Suprapubic skin (tissue), 4 donors: Measurements from ENCODE around the gene NPHP1. TPM values are rescaled to one million over a fixed set of nuclear protein-coding genes. Genes with fewer than 3 reads are reported as not detected.
"Not testable (repeated sequence)": the region's sequence is repeated elsewhere in the genome, so short reads cannot be mapped to it uniquely, and the experiment has no call there.

Experiments
- DNase-seq, 2 donors: peaks; one replicate each; pipeline ENCODE4 v3.0.0-alpha.2; 2019; ENCODE audit warnings: low spot score in 2 of 2
- H3K27ac ChIP-seq: fragments of 200-600 bp; sonication (generic); one replicate; pipeline ENCODE4 v1.5.1; 2019
- H3K27me3 ChIP-seq: fragments of 200-600 bp; sonication (generic); one replicate; pipeline ENCODE4 v1.5.1; 2019
- H3K36me3 ChIP-seq: fragments of 200-600 bp; sonication (generic); one replicate; pipeline ENCODE4 v1.5.1; 2019
- H3K4me1 ChIP-seq: fragments of 200-600 bp; sonication (generic); one replicate; pipeline ENCODE4 v1.5.1; 2019
- H3K4me3 ChIP-seq: fragments of 200-600 bp; sonication (generic); one replicate; pipeline ENCODE4 v1.5.1; 2019; ENCODE audit warnings: mild to moderate bottlenecking
- H3K9me3 ChIP-seq: fragments of 200-600 bp; sonication (generic); one replicate; pipeline ENCODE4 v1.5.1; 2019
- CTCF ChIP-seq, 2 donors: fragments of 200-600 bp in 1 of 2; fragments of 450-650 bp in 1 of 2; sonication (generic) in 1 of 2; IDR thresholded peaks; one replicate each; pipeline ENCODE4 v1.5.1; 2016 to 2019; ENCODE audit warnings: antibody characterized with exemption in 2 of 2, mild to moderate bottlenecking in 1 of 2, moderate library complexity in 1 of 2
- EP300 ChIP-seq: sonication (generic); formaldehyde crosslinking; IDR thresholded peaks from one replicate; pipeline ENCODE4 v1.6.1; 2017; ENCODE audit warnings: antibody characterized with exemption
- POLR2A ChIP-seq, 2 donors: fragments of 450-650 bp; IDR thresholded peaks; one replicate each; pipeline ENCODE4 v1.6.1; 2017; ENCODE audit warnings: antibody characterized with exemption in 2 of 2, mild to moderate bottlenecking in 2 of 2, moderate library complexity in 2 of 2
- POLR2AphosphoS5 ChIP-seq, 3 donors: sonication (generic); formaldehyde crosslinking; IDR thresholded peaks; one replicate each; pipeline ENCODE4 v1.6.1; 2017; ENCODE audit warnings: antibody characterized with exemption in 3 of 3
- WGBS: methylation state at CpG from one replicate; pipeline ENCODE4 v1.1.5; 2018; 5-methylcytosine and 5-hydroxymethylcytosine counted together
- total RNA-seq, 4 donors: library from RNA; depleted of rRNA; stranded (reverse); fragments of >200 nt; gene quantifications; one replicate each; pipeline ENCODE4 v1.1.0, GENCODE V29; 2016

The NPHP1 gene
- total RNA-seq, 4 donors from 2014 or later = 1.9 to 6.5 (median 3.2) TPM

GRCh38 chr2:110113961-110114591 lies 90.7 kb downstream of the NPHP1 start:
- peaks cover 26% of the 10 kb centered on the region for H3K4me1 ChIP-seq
- H3K4me3 ChIP-seq = peak overlapping the region; percentile 52
- peaks cover 12% of the 10 kb centered on the region for H3K27me3 ChIP-seq
- peak; percentile 75 to 82 for DNase-seq
- TF ChIP-seq CTCF (IDR thresholded peaks at IDR 0.05) = no peak
- no peak for TF ChIP-seq EP300
- no peak for TF ChIP-seq POLR2A (IDR thresholded peaks at IDR 0.05)
- no peak for TF ChIP-seq POLR2AphosphoS5 (IDR thresholded peaks at IDR 0.05)
- H3K36me3 ChIP-seq = no peaks in the 10 kb centered on the region
- H3K9me3 ChIP-seq = no peaks in the 10 kb centered on the region
- peak overlapping the region; percentile 59 for H3K27ac ChIP-seq
- WGBS = 36% methylated on average over 8 of the region's 8 CpGs

- not testable (repeated sequence) for H3K27ac ChIP-seq, H3K4me3 ChIP-seq, H3K36me3 ChIP-seq, H3K27me3 ChIP-seq, DNase-seq, H3K9me3 ChIP-seq
- peaks cover 30% of the 10 kb centered on the region for H3K4me1 ChIP-seq
- WGBS = 94% methylated on average over 2 of the region's 2 CpGs
These were observed 96.5 kb downstream of the NPHP1 start for GRCh38 chr2:110108291-110108690.

GRCh38 chr2:110107092-110108079 lies 97.4 kb downstream of the NPHP1 start:
- H3K4me1 ChIP-seq = peaks cover 31% of the 10 kb centered on the region
- no peaks in the 10 kb centered on the region for H3K9me3 ChIP-seq
- no peaks in the 10 kb centered on the region for H3K27me3 ChIP-seq
- H3K36me3 ChIP-seq = no peaks in the 10 kb centered on the region
- H3K27ac ChIP-seq = no peak overlapping the region
- WGBS = 84% methylated on average over 3 of the region's 3 CpGs
- no peak for TF ChIP-seq EP300
- no peak for TF ChIP-seq POLR2AphosphoS5 (IDR thresholded peaks at IDR 0.05)
- TF ChIP-seq CTCF (IDR thresholded peaks at IDR 0.05) = no peak
- TF ChIP-seq POLR2A (IDR thresholded peaks at IDR 0.05) = no peak
- no peak for DNase-seq
- H3K4me3 ChIP-seq = no peak overlapping the region

GRCh38 chr2:110106642-110107041 lies 98.2 kb downstream of the NPHP1 start:
- Histone ChIP-seq H3K27ac (peak overlapping the region; percentile 28), H3K27me3 (no peaks in the 10 kb centered on the region), H3K9me3 (no peaks in the 10 kb centered on the region), H3K36me3 (no peaks in the 10 kb centered on the region), H3K4me3 (no peak overlapping the region), H3K4me1 (peaks cover 38% of the 10 kb centered on the region)
- 67% methylated on average over 6 of the region's 6 CpGs for WGBS
- TF ChIP-seq POLR2AphosphoS5 (IDR thresholded peaks at IDR 0.05) = no peak
- no peak for TF ChIP-seq EP300
- TF ChIP-seq CTCF (IDR thresholded peaks at IDR 0.05) = no peak
- no peak for TF ChIP-seq POLR2A (IDR thresholded peaks at IDR 0.05)
- DNase-seq = no peak

GRCh38 chr2:110105608-110106467 lies 99.0 kb downstream of the NPHP1 start:
- Histone ChIP-seq H3K27ac (peak overlapping the region; percentile 28), H3K4me1 (peaks cover 46% of the 10 kb centered on the region), H3K36me3 (no peaks in the 10 kb centered on the region), H3K27me3 (no peaks in the 10 kb centered on the region), H3K4me3 (no peak overlapping the region), H3K9me3 (no peaks in the 10 kb centered on the region)
- no peak for DNase-seq
- 32% methylated on average over 8 of the region's 8 CpGs for WGBS
- TF ChIP-seq POLR2A (IDR thresholded peaks at IDR 0.05) (no peak), EP300 (no peak), CTCF (IDR thresholded peaks at IDR 0.05) (no peak), POLR2AphosphoS5 (IDR thresholded peaks at IDR 0.05) (peak in 1 of 3 donors; percentile 18)
